CD4-positive, alpha-beta T cell (primary cell): ENCODE measurements around the gene TTLL9. TPM values are rescaled to one million over a fixed set of nuclear protein-coding genes. Genes with fewer than 3 reads are reported as not detected.
"Not testable (repeated sequence)": the region's sequence is repeated elsewhere in the genome, so short reads cannot be mapped to it uniquely, and the experiment has no call there.

Experiments
- ATAC-seq: fragments of 200-7000 bp; cut with Tn5 transposase; one replicate; pipeline ENCODE4 v1.10.0; 2022; ENCODE audit warnings: mild to moderate bottlenecking; ENCODE audit not compliant: poor library complexity
- CTCF ChIA-PET: fragments of 350-600 bp; sonication (Branson Sonifier 250); formaldehyde crosslinking; loops from one replicate; lab custom pipeline; 2021; ENCODE audit warnings: antibody characterized with exemption, inconsistent platforms; lab: Charles Lee
- POLR2A ChIA-PET: fragments of 350-600 bp; sonication (Branson Sonifier 250); formaldehyde crosslinking; loops from one replicate; lab custom pipeline; 2021; ENCODE audit warnings: antibody characterized with exemption, inconsistent platforms; lab: Charles Lee
- DNase-seq, 14 experiments: peaks; one replicate each; pipeline ENCODE4 v3.0.0-alpha.2; 2013 to 2020; ENCODE audit warnings: mixed read lengths in 2 of 14
- H3K27ac ChIP-seq, 2 donors: one replicate each; pipeline versions ENCODE4 v1.5.1 to v1.7.0; 2013; ENCODE audit warnings: low read length in 2 of 2, low read depth in 1 of 2, mild to moderate bottlenecking in 1 of 2
- H3K27me3 ChIP-seq, 2 experiments: 1 replicate in 1 of 2; 2 replicates in 1 of 2; pipeline versions ENCODE4 v1.6.1 to v1.7.0; 2013; ENCODE audit warnings: low read length in 2 of 2, control low read depth in 1 of 2, mild to moderate bottlenecking in 1 of 2, moderate library complexity in 1 of 2; ENCODE audit not compliant: insufficient read depth in 2 of 2, control insufficient read depth in 1 of 2
- H3K36me3 ChIP-seq: one replicate; pipeline ENCODE4 v1.6.1; 2013; ENCODE audit warnings: low read length, control low read depth; ENCODE audit not compliant: insufficient read depth
- H3K4me1 ChIP-seq: one replicate; pipeline ENCODE4 v1.6.1; 2013; ENCODE audit warnings: low read length, control low read depth; ENCODE audit not compliant: insufficient read depth
- H3K4me3 ChIP-seq: one replicate; pipeline ENCODE4 v1.5.1; 2013; ENCODE audit warnings: mild to moderate bottlenecking, low read length, moderate library complexity
- H3K9me3 ChIP-seq, 2 experiments: 1 replicate in 1 of 2; 2 replicates in 1 of 2; pipeline versions ENCODE4 v1.6.1 to v1.7.0; 2013; ENCODE audit warnings: low read length in 2 of 2, mild to moderate bottlenecking in 2 of 2, control low read depth in 1 of 2, moderate library complexity in 1 of 2; ENCODE audit not compliant: control insufficient read depth in 1 of 2, insufficient read depth in 1 of 2
- H3K27ac Mint-ChIP-seq: one replicate; pipeline ENCODE4 v1.8.0; 2020; ENCODE audit warnings: mixed read lengths
- H3K27me3 Mint-ChIP-seq: one replicate; pipeline ENCODE4 v1.8.0; 2021; ENCODE audit warnings: mixed read lengths
- H3K36me3 Mint-ChIP-seq: one replicate; pipeline ENCODE4 v1.8.0; 2021; ENCODE audit warnings: low read depth, mixed read lengths
- H3K4me1 Mint-ChIP-seq: one replicate; pipeline ENCODE4 v1.8.0; 2021; ENCODE audit warnings: low read depth, mixed read lengths
- H3K4me3 Mint-ChIP-seq: one replicate; pipeline ENCODE4 v1.8.0; 2020; ENCODE audit warnings: mild to moderate bottlenecking, mixed read lengths
- H3K9me3 Mint-ChIP-seq: one replicate; pipeline ENCODE4 v1.8.0; 2020; ENCODE audit warnings: mixed read lengths
- intact Hi-C, 2 experiments: fragments of 100-400 bp; cut with DNase I in 1 of 2; cut with micrococcal nuclease in 1 of 2; formaldehyde crosslinking; loops; one replicate each; pipeline versions ENCODE4 v1.15.1 to v1.9.0; 2023 to 2025; cut with DNase I, micrococcal nuclease
- total RNA-seq, 174 experiments: library from RNA in 2 of 174; stranded (reverse) in 2 of 174; gene quantifications; one replicate each; pipeline ENCODE4 v1.2.3 and lab custom pipeline; 2021 to 2026
- TF ChIP-seq, protein P1 (sequence below): fragments of 200-600 bp; IDR thresholded peaks from one replicate; pipeline ENCODE4 v1.8.0; 2022; ENCODE audit warnings: antibody characterized with exemption, mild to moderate bottlenecking

The TTLL9 gene
- total RNA-seq, 2 experiments from 2014 or later: not detected

DNA sequence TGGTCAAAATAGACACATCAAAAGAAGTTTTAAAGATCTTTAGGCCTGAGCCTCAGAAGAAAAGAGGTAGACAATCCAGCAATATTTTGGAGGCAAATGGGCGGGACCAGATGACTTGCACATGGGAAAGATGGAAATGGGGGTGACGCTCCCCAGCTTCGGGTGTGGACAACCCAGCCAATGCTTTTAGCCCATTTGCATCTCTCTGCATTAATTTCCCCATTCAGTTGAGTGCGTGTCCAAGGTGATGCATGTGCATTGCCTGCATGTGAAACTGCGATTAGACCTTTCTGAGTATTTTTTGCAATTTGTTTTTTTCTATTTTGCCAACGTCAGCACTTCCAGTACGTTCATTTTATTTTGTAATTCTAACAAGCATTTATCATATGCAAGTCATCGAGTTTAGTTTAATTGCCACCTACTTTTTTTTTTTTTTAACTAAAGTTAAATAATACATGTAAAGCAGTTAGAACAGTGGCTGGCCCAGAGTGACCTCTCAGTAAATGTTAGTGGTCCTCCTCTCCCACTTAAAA, 57.3 kb downstream of the TTLL9 start:
- Mint-ChIP-seq H3K4me1 (no peaks in the 10 kb centered on the region), H3K4me3 (no peak overlapping the region), H3K9me3 (no peaks in the 10 kb centered on the region), H3K27ac (no peak overlapping the region), H3K27me3 (peaks cover 39% of the 10 kb centered on the region), H3K36me3 (no peaks in the 10 kb centered on the region)
- Histone ChIP-seq H3K27ac (no peak overlapping the region), H3K4me1 (no peaks in the 10 kb centered on the region), H3K36me3 (no peaks in the 10 kb centered on the region), H3K4me3 (no peak overlapping the region), H3K9me3 (no peaks in the 10 kb centered on the region), H3K27me3 (peaks cover 7 to 12% of the 10 kb centered on the region in 2 experiments)
- intact Hi-C loops: no loop called here
- CTCF ChIA-PET: no interaction called here
- ATAC-seq (no peak), DNase-seq (no peak)
- TF ChIP-seq, protein P1, sequence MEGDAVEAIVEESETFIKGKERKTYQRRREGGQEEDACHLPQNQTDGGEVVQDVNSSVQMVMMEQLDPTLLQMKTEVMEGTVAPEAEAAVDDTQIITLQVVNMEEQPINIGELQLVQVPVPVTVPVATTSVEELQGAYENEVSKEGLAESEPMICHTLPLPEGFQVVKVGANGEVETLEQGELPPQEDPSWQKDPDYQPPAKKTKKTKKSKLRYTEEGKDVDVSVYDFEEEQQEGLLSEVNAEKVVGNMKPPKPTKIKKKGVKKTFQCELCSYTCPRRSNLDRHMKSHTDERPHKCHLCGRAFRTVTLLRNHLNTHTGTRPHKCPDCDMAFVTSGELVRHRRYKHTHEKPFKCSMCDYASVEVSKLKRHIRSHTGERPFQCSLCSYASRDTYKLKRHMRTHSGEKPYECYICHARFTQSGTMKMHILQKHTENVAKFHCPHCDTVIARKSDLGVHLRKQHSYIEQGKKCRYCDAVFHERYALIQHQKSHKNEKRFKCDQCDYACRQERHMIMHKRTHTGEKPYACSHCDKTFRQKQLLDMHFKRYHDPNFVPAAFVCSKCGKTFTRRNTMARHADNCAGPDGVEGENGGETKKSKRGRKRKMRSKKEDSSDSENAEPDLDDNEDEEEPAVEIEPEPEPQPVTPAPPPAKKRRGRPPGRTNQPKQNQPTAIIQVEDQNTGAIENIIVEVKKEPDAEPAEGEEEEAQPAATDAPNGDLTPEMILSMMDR: no peak
- POLR2A ChIA-PET: no interaction called here

- H3K4me3 ChIP-seq, H3K4me3 Mint-ChIP-seq, H3K27ac ChIP-seq, H3K4me1 Mint-ChIP-seq, H3K36me3 Mint-ChIP-seq, intact Hi-C loops, CTCF ChIA-PET, POLR2A ChIA-PET, H3K36me3 ChIP-seq, DNase-seq, H3K4me1 ChIP-seq, ATAC-seq, H3K9me3 ChIP-seq, H3K27ac Mint-ChIP-seq, H3K9me3 Mint-ChIP-seq: not testable (repeated sequence)
- H3K27me3 ChIP-seq: peaks cover 5 to 12% of the 10 kb centered on the region in 2 experiments
- H3K27me3 Mint-ChIP-seq: peaks cover 30% of the 10 kb centered on the region
Observed at GRCh38 chr20:31929631-31930030, 59.2 kb downstream of the TTLL9 start.

DNA sequence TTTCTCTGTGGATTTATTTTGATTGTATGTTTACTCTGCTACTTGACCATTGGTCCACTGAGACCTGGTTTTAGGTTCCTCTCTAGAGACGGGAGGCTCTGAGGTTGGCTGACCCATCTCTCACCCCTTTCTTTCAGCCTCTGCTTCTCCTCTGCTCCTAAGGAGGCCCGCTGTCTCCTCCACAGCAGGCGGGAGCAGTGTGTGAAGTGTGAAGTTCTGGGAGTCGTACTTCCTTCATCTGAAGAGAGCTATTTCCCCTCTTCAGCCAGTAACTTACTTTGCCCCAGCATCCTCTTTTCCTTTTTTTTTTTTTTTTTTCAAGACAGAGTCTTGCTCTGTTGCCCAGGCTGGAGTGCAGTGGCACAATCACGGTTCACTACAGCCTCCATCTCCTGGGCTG, 60.3 kb downstream of the TTLL9 start:
- Mint-ChIP-seq H3K27me3 (peaks cover 24% of the 10 kb centered on the region), H3K27ac (no peak overlapping the region), H3K4me3 (no peak overlapping the region), H3K36me3 (no peaks in the 10 kb centered on the region), H3K4me1 (no peaks in the 10 kb centered on the region), H3K9me3 (no peaks in the 10 kb centered on the region)
- H3K27ac ChIP-seq: no peak overlapping the region
- TF ChIP-seq, protein P1: no peak
- POLR2A ChIA-PET: no interaction called here
- intact Hi-C loops: no loop called here
- ATAC-seq: no peak
- no peaks in the 10 kb centered on the region for H3K9me3 ChIP-seq
- peaks cover 0 to 9% of the 10 kb centered on the region in 2 experiments for H3K27me3 ChIP-seq
- CTCF ChIA-PET: interaction anchor here (0.6 kb wide), 1 partner anchor 168 kb away, joined by 4 read pairs; no protein-coding TSS in a partner anchor
- H3K4me3 ChIP-seq: no peak overlapping the region
- no peaks in the 10 kb centered on the region for H3K36me3 ChIP-seq
- DNase-seq: no peak
- no peaks in the 10 kb centered on the region for H3K4me1 ChIP-seq

DNA sequence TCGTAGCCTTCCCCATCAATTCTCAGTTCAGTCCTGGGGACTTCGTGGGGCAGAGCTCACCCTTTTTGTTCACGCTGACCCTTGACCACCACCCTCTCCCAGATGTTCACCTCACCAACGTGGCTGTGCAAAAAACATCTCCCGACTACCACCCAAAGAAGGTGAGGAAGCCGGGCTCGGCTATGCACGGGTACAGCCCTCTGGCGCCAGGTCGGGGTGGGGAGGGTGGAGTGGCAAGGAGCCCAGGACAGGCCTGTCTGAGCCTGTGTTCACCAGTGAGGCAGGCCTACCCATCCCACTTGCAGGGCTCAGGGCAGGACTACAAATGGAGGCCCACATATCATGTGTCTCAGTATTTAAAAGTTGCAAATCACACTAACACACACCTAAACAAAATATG, 63.3 kb downstream of the TTLL9 start:
- ATAC-seq: no peak
- Histone ChIP-seq H3K36me3 (no peaks in the 10 kb centered on the region), H3K4me3 (no peak overlapping the region), H3K4me1 (no peaks in the 10 kb centered on the region), H3K27me3 (no peaks in the 10 kb centered on the region), H3K27ac (no peak overlapping the region), H3K9me3 (no peaks in the 10 kb centered on the region)
- ChIA-PET POLR2A (interaction anchor here (1.0 kb wide), 1 partner anchor 23 kb away, joined by 3 read pairs; no protein-coding TSS in a partner anchor), CTCF (no interaction called here)
- Mint-ChIP-seq H3K27me3 (peaks cover 6% of the 10 kb centered on the region), H3K36me3 (no peaks in the 10 kb centered on the region), H3K4me1 (no peaks in the 10 kb centered on the region), H3K4me3 (no peak overlapping the region), H3K9me3 (no peaks in the 10 kb centered on the region), H3K27ac (no peak overlapping the region)
- intact Hi-C loops: no loop called here
- DNase-seq: no peak
- TF ChIP-seq, protein P1: no peak
